Tibial nerve (tissue), 4 donors: Measurements from ENCODE around the gene CCBE1.

Experiments used
- EP300 ChIP-seq, 2 donors: sonication (generic); formaldehyde crosslinking; IDR thresholded peaks; one replicate each; pipeline ENCODE4 v1.6.1; 2017; ENCODE audit warnings: antibody characterized with exemption in 2 of 2, mild to moderate bottlenecking in 1 of 2
- POLR2A ChIP-seq, 2 donors: fragments of 450-650 bp; IDR thresholded peaks; one replicate each; pipeline ENCODE4 v1.6.1; 2017; ENCODE audit warnings: antibody characterized with exemption in 2 of 2, mild to moderate bottlenecking in 2 of 2, moderate library complexity in 2 of 2
- TF ChIP-seq, protein P1 (sequence below), 5 experiments: fragments of 200-600 bp in 3 of 5; fragments of 450-650 bp in 2 of 5; sonication (generic) in 3 of 5; IDR thresholded peaks; one replicate each; pipeline ENCODE4 v1.5.1; 2016 to 2019; ENCODE audit warnings: antibody characterized with exemption in 5 of 5, mild to moderate bottlenecking in 3 of 5, moderate library complexity in 2 of 5

DNA sequence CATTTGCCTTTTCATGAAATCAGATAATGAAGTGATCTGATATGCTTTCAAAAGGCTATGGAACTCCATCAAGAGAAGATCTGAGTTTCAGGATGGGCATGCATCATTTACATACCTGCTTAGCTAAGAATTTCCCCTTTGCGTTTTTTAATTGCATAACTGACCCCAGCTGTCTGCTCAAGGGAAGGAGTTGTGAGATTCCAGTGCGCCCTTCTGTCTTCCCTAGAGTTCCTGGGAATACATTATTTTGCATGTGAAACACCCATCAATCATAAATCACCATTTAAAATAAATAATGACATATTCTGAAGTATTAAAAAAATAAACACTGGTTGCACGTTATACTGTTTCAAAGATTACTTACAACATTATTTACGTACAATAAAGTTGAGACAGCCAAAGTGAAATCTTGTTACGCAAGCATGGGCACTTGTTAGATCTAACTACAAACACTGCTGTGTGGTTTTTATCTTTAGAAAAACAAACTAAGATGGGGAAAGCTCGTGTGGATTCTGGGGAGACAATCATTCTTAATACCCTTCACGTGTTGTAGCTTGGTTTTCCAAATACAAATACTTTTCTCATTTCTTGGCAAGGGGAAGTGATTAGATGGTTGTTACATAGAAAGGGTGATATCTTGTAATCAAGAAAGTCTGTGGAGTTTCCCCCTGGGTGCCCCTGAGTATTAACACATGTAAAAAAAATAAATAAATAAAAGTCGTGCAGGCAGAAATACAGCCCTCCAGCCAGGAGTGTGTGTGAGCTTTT is 212.5 kb downstream of the CCBE1 start:
- TF ChIP-seq, protein P1, sequence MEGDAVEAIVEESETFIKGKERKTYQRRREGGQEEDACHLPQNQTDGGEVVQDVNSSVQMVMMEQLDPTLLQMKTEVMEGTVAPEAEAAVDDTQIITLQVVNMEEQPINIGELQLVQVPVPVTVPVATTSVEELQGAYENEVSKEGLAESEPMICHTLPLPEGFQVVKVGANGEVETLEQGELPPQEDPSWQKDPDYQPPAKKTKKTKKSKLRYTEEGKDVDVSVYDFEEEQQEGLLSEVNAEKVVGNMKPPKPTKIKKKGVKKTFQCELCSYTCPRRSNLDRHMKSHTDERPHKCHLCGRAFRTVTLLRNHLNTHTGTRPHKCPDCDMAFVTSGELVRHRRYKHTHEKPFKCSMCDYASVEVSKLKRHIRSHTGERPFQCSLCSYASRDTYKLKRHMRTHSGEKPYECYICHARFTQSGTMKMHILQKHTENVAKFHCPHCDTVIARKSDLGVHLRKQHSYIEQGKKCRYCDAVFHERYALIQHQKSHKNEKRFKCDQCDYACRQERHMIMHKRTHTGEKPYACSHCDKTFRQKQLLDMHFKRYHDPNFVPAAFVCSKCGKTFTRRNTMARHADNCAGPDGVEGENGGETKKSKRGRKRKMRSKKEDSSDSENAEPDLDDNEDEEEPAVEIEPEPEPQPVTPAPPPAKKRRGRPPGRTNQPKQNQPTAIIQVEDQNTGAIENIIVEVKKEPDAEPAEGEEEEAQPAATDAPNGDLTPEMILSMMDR (IDR thresholded peaks at IDR 0.05), result no peak
- no peak for TF ChIP-seq POLR2A (IDR thresholded peaks at IDR 0.05)
- TF ChIP-seq EP300 (IDR thresholded peaks at IDR 0.05), result peak in 1 of 2 donors; percentile 51
